HepG2 (cell line): ENCODE measurements around the gene TOP2A. TPM values are rescaled to one million over a fixed set of nuclear protein-coding genes. Genes with fewer than 3 reads are reported as not detected.
A peak's percentile ranks its signal among the peaks of the same experiment; 100 is the strongest.

Experiments used
- DPF2 ChIP-seq: sonication (generic); formaldehyde crosslinking; IDR thresholded peaks from 2 replicates; pipeline ENCODE4 v1.4.0; 2020; ENCODE audit warnings: mild to moderate bottlenecking, low read depth, missing genetic modification reagents, borderline replicate concordance
- FOXK2 ChIP-seq: fragments of 450-650 bp; IDR thresholded peaks from 2 replicates; pipeline ENCODE4 v1.6.1; 2016
- GMEB2 ChIP-seq: IDR thresholded peaks from 2 replicates; pipeline ENCODE4 v1.6.1; 2016; ENCODE audit warnings: missing biosample characterization, missing genetic modification reagents, low read depth
- GPBP1L1 ChIP-seq: sonication (generic); formaldehyde crosslinking; IDR thresholded peaks from 2 replicates; pipeline ENCODE4 v1.5.0; 2020; ENCODE audit warnings: mild to moderate bottlenecking, missing genetic modification reagents
- IRF1 ChIP-seq: sonication (generic); formaldehyde crosslinking; IDR thresholded peaks from 2 replicates; pipeline ENCODE4 v1.4.0; 2020; ENCODE audit warnings: low read depth, mild to moderate bottlenecking, missing genetic modification reagents
- KMT2B ChIP-seq: IDR thresholded peaks from 2 replicates; pipeline ENCODE4 v1.6.1; 2016; ENCODE audit warnings: missing genetic modification reagents, missing compliant biosample characterization
- PRDM10 ChIP-seq: sonication (generic); formaldehyde crosslinking; IDR thresholded peaks from 2 replicates; pipeline ENCODE4 v1.4.0; 2020; ENCODE audit warnings: low read depth, missing genetic modification reagents
- RCOR2 ChIP-seq: IDR thresholded peaks from 2 replicates; pipeline ENCODE4 v1.6.1; 2016; ENCODE audit warnings: missing biosample characterization, missing genetic modification reagents
- TERF1 ChIP-seq: sonication (generic); formaldehyde crosslinking; IDR thresholded peaks from 2 replicates; pipeline ENCODE4 v1.8.0; 2022; ENCODE audit warnings: mild to moderate bottlenecking, missing genetic modification reagents, moderate library complexity
- ZBTB49 ChIP-seq: sonication (generic); formaldehyde crosslinking; IDR thresholded peaks from 2 replicates; pipeline ENCODE4 v1.4.0; 2020; ENCODE audit warnings: missing genetic modification reagents, borderline replicate concordance
- ZMAT5 ChIP-seq: sonication (generic); formaldehyde crosslinking; IDR thresholded peaks from 2 replicates; pipeline ENCODE4 v1.5.0; 2020; ENCODE audit warnings: mild to moderate bottlenecking, low read depth, missing genetic modification reagents, borderline replicate concordance
- ZNF33B ChIP-seq: sonication (generic); formaldehyde crosslinking; IDR thresholded peaks from 2 replicates; pipeline ENCODE4 v1.5.1; 2020; ENCODE audit warnings: mild to moderate bottlenecking, missing genetic modification reagents
- ZNF44 ChIP-seq: sonication (generic); formaldehyde crosslinking; IDR thresholded peaks from 2 replicates; pipeline ENCODE4 v1.5.1; 2020; ENCODE audit warnings: mild to moderate bottlenecking, missing genetic modification reagents
- ZNF546 ChIP-seq: sonication (generic); formaldehyde crosslinking; conservative IDR thresholded peaks from 2 replicates; pipeline ENCODE4 v1.8.1; 2023; ENCODE audit warnings: mild to moderate bottlenecking, missing genetic modification reagents
- ZNF564 ChIP-seq: sonication (generic); formaldehyde crosslinking; IDR thresholded peaks from 2 replicates; pipeline ENCODE4 v1.8.1; 2023; ENCODE audit warnings: mild to moderate bottlenecking, missing genetic modification reagents
- ZNF644 ChIP-seq: IDR thresholded peaks from 2 replicates; pipeline ENCODE4 v1.6.1; 2016; ENCODE audit warnings: low read depth
- ZNF747 ChIP-seq: sonication (generic); formaldehyde crosslinking; IDR thresholded peaks from 2 replicates; pipeline ENCODE4 v1.8.1; 2023; ENCODE audit warnings: missing genetic modification reagents, mild to moderate bottlenecking, borderline replicate concordance
- polyA plus RNA-seq, 8 experiments: library from polyadenylated mRNA; depleted of rRNA in 3 of 8; stranded (reverse) in 7 of 8; unstranded in 1 of 8; fragments of >200 nt; fragmentation: Illumina TruSeq in 4 of 8; extraction: Trizol in 4 of 8; gene quantifications; 2 replicates each; pipeline versions ENCODE4 v1.2.1 to v1.2.3, GENCODE V29; 2011 to 2016; ENCODE audit warnings: low read depth in 4 of 8, missing spikeins in 1 of 8, mixed read lengths in 1 of 8; ENCODE audit not compliant: insufficient read depth in 1 of 8
- total RNA-seq, 5 experiments: library from RNA; depleted of rRNA; stranded (reverse); fragments of >200 nt; fragmentation: Illumina TruSeq; extraction: Trizol; gene quantifications; 2 replicates each; pipeline ENCODE4 v1.2.3, GENCODE V29; 2016; ENCODE audit warnings: low read depth in 1 of 5

Gene TOP2A
- total and polyA plus RNA-seq, 2 of the 13 experiments (the other 11 are each of a cell fraction or from before 2014, with no cell fraction given), result 108 to 327 TPM

- no peak for TF ChIP-seq TERF1 (CRISPR knock-in tag)
- no peak for TF ChIP-seq GMEB2 (CRISPR knock-in tag)
- TF ChIP-seq IRF1 (CRISPR knock-in tag), result no peak
- TF ChIP-seq ZNF546, result no peak
- TF ChIP-seq ZNF33B (CRISPR knock-in tag), result no peak; the same call in 1 of the 2 replicates
- no peak for TF ChIP-seq ZMAT5
- TF ChIP-seq GPBP1L1 (CRISPR knock-in tag), result no peak
- peak; percentile 79 for TF ChIP-seq DPF2
- TF ChIP-seq ZNF644, result peak; percentile 90
- TF ChIP-seq FOXK2, result peak; percentile 58
- peak; percentile 85 for TF ChIP-seq RCOR2 (CRISPR knock-in tag)
- TF ChIP-seq KMT2B (CRISPR knock-in tag), result peak; percentile 72
- TF ChIP-seq ZNF564, result no peak; the same call in 1 of the 2 replicates
- TF ChIP-seq ZNF747, result peak; percentile 71; the same call in 1 of the 2 replicates
- 0 out of 2 replicates have a peak, but pooled peaks have one; percentile 35 for TF ChIP-seq PRDM10
- no peak for TF ChIP-seq ZBTB49 (CRISPR knock-in tag)
- no peak for TF ChIP-seq ZNF44 (CRISPR knock-in tag)
Observed at GRCh38 chr17:40419559-40420331, 2.0 kb upstream of the TOP2A start (continued).
